Epidermal melanocyte (primary cell): Measurements from ENCODE around the gene SLC12A7.
"Not testable (repeated sequence)": the region's sequence is repeated elsewhere in the genome, so short reads cannot be mapped to it uniquely, and the experiment has no call there.

Experiments used
- DNase-seq: peaks from one replicate; pipeline ENCODE4 v3.0.0; 2011; ENCODE audit warnings: low spot score; ENCODE audit not compliant: insufficient read length

Gene SLC12A7

DNA sequence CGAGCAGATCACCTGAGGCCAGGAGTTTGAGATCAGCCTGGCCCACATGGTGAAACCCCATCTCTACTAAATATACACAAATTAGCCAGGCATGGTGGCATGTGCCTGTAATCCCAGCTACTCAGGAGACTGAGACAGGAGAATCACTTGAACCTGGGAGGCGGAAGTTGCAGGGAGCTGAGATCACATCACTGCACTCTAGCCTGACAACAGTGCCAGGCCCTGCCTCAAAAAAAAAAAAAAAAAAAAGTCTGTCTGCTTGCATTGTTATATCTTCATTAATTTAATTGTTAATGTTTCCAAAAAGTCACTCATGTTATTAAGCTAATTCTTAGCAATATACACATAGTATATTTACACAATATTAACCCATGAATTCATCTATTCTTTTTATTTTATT lies 13.8 kb upstream of the SLC12A7 start:
- not testable (repeated sequence) for DNase-seq

DNA sequence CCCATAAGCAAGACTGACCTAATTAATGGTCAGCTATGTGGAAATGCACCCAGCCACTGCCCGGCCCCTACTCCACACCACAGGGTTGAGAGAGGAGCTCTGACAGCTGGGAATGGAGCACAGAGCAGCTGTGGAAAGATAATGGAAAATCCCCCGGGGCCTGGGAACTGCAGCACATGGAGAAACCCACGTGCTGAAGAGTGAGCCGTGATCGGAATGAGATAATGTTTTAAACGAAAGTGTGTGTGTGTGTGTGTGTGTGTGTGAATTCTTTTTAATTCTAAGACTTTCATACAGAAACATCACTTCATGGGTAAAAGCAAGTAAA lies 13.1 kb upstream of the SLC12A7 start:
- DNase-seq, result peak; percentile 91

DNA sequence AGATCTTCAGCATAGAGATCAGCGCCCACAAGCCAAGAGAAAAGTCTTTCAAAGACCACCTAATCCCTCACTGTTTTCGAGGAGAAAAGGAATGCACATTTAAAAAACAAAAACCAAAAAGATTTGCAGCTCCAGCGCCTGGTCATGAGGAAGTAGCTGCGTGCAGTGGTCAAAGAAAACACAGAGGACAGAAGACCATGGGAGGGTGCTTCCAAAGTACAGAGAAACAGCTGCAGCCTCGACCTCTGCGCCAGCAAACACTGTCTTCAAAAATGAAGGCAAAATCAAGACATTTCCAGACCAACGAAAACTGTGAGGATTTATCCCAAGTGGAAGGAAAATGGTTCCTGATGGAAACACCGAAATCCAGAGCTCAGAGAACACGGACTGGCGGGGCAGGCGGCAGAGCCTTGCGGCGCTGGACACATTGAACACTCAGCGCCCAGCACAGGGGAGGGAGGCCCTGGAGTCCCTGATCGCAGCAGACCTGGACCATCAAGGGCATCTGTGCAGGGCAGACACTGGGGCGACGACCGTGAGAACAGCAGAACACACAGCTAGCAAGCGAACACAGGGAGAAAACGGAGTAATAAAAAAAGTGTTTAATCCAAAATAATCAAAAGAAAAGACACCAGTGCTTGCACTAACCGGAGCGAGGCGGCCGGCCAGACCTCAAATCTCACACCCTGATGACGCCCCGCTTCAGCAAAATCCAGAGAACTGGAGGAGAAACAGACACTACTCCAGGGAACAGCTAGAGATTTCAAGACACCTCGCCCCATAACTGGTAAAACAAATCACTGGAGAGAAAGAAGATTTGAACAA lies 12.6 kb upstream of the SLC12A7 start:
- DNase-seq, result no peak

DNA sequence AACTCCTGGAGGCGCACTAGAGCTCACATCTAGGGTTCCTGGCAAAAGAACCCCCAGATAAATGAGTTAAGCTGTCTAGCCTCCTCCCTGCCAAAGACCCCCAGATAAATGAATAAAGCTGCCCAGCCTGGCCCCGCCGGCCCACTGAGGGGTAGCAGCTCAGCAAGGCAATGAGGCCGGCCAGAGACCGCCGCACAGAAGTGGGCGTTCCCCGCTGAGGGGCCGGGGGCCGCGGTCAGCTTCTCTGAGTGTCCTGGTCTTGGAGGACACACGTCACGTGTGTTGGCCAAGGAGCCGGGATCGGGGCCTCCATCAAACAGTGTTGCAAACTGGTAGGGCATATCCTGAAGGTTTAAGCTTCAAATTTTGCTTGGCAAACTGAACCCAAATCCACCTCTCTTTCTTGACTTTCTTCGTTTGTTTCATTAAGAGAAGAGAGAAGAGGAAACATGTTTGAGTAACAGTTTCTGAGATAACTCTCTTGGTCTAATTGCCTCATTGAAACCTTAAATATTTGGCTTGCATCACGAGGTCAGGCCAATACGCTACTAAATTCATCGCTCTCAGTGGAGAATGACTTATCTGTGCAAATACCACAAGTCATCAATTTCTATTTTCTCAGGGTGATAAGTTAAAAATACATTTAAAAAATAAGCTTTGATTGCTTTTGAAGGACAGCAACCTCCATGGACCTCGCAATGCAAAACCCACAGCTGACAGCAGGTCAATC lies 11.7 kb upstream of the SLC12A7 start:
- DNase-seq, result no peak

DNA sequence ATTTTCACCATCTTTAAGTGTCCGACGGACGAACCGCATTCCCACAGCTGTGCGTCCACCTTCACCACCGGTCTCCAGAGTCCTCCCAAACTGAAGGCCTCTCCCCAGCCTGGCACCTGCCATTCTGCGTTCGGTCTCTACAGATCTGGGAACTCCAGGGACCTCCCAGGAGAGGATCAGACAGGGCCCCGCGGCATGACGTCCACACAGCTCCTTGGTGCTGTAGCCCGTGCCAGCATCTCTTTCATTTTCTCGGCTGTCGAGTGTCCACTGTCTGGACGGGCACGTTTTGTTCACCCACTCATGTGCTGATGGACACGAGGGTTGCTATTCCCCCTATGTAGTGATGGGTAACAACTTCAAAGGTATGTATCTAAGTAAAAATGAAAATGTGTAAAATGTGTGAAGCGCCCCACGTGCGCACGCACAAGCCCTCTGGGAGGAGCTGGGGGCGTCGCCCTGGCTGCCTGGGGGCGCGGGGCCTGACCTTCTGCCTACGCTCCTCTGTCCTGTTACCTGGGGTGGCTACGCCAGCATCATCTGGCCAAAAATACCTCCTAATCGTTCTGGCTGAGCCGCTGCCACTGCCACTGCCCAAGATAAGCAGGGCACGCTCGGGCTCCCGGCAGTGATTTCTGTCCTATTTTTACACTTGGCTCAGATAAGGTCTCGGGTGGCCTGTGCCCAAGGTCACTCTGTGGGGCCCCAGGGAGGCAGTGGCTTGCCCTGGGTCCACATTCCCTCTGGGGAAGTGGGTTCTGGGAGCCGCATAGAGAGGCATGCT lies 10.8 kb upstream of the SLC12A7 start:
- DNase-seq, result no peak

DNA sequence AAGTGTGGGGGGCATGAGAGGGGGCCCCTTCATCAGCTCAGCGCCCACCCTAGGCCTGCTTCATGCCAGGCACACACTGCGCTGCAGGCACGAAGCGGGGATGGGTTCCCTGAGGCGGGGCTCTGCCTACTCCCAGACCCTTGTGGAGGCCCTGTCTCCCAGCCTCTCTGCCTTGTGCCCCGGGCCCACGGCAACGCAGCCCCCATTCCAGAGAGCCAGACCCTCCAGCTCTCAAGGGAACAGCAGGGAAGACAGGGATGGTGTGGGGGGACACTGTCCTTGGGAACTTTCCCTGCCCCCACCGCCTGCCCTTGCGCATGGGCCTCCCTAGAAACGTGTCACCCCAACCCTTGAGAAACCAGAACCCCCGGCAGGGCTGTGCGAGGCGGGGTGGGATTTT lies 10.0 kb upstream of the SLC12A7 start:
- DNase-seq, result no peak

DNA sequence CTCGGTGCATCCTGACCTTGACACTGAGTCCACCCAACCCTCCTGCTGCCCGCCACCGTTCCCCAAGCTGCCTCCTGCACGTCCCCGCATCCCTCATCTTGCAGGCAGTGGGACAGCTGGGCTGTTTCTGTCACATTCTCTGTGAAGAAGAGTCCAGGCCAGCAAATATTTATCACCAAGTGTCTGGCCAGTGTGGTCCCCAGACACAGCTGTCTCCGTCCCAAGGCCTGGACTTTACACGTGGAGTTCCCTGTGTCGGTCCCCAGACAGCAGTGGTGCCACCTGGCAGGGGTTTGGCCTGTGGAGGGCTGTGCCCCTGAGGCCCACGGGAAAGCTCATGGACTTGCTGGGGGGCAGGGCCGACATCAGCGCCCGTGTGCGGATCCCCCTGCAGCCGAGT lies 9.2 kb upstream of the SLC12A7 start:
- DNase-seq, result no peak

DNA sequence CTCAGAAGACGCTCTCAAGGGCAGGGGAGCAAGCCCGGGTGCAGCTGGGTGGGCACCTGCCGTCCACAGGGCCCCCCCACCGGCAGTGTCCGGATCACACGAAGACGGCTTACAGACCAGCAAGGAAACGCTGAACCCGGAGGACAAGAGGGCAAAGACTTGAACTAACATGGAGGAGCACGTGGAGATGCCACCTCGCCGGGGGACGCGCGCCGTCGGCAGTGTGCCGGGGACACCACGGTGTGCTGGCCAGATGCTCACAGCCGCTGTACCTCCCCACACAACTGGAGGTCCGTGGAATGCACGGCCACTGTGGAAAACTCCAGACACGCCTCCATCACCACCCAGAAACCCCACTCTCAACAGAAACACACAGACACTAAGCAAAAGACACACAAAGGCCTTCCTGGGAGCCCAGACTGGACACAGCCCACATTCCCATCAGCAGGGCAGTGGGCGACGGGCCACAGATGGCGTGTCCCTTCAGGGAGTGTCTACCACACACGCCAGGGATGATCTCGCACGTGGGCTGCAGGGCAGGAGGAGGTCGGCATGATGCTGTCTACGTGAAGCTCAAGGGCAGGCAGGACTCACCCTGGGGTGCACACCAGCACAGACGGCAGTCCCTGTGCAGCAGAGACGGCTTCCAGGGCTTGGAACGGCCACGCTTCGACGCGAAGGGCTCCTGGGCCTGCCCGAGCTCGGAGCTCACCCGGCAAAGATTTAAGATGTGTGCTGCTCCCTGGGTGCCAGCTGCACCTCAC lies 8.6 kb upstream of the SLC12A7 start:
- DNase-seq, result no peak

DNA sequence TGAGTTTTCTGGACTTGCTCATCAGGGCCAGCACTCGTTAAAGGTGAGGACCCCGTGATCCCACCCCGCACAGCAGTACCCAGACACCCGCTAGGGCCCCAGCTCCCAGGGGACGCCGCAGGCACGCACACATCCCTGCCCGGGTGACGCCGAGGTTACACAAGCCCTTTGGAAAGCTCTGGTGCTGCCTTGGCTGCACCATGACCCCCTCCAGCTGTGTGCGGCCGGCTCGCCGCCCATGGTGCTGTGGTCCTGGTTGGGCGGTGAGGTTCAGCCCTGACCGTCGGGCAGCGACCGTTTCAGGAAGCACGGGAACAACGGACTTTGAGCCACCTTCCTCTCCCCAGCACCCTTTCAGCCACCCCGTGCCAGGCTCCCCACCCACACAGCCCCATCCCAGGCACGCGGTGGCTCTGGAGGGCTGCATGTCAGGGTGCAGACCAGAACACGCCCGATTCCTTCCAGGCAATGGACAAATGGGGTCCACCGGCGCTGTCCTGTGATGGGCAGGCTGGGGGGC lies 7.5 kb upstream of the SLC12A7 start:
- no peak for DNase-seq

DNA sequence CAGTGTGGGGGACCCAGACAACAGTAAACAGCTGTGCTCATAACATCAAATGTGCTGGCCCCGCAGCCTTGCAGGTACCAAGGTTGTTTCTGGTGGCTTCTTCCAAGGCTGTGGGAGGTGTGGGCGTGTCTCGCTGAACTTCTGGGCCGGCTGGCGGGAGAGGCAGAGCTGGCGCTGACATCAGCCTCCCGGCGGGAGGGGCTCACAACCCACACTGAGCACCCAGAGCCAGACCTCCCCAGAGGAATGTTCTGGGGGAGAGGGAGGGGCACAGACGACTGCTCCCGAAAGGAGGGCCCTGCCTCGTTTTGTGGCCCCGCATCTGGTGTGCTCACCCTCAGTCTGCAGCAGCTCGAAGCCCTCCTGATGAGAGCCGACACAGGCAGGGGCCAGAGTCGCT lies 6.9 kb upstream of the SLC12A7 start:
- no peak for DNase-seq

DNA sequence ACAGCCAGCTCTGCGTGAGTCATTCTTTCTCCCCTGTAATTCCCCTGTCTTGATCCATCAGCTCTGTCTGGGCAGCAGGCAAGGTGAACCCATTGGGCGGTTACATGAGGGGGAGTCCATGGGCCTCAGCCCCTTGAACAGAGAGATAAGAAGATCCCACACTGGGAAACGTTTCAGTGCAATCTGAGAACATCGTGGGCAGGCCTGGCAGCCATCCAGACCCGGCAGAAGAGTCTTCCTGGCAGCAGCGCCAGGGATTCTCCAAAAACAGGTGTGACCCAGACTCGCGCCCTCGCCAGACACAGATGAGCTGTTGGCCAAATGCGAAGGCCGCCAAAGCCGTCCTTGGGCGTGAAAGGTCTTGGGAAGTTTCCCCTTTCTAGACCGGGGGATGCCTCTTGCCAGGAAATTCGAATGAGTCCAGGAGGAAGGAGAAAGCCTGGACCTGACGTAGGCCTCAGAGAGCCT lies 6.4 kb upstream of the SLC12A7 start:
- DNase-seq, result no peak

DNA sequence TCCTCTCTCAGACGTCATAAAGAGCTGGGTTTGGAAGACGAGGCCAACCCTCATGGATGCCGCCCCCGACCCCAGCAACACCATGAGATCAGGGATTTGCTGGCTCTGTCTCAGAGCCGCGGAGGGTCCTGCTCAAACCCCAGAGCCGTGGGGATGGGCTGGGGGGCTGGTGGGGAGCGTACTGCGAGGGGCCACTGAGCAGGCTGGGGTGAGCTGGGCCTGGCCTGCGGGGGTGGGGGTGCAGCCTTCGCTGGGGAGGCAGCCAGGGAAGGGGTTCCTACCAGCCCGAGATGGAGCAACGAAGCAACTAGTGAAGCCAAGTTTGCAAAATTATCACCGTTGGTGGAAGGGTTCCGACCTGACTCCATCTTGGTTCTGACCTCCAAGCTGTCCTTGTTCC lies 5.1 kb upstream of the SLC12A7 start:
- no peak for DNase-seq

DNA sequence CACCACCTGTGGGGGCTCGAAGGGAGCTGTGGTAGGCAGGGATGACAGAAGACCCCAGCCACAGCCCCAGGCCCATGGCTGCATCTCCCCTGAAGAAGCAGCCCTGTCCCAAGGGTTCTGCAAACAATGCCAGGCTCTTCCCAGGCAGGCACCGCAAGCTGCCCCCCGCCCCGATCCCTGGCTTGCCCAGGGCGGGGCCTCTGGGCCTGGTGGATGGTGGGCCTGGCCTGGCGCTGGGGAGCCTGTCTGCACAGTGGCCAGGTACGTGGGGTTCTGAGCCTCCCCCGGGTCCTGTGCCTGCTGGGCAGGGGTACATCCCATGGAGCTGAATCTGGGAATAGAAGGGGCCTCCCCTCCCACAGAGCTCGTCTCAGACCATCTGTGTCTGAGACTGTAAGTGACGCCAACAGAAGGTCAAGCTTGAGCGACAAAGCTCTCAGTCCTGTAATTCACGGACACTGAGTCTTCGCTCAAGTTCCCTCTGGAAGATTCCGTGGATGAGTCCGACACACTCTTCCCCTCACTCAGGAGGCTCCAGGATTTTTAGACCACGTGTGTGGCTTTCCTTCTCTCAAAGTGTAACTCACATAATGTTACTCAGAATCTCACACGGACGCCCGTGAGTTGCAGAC lies 4.4 kb upstream of the SLC12A7 start:
- no peak for DNase-seq

DNA sequence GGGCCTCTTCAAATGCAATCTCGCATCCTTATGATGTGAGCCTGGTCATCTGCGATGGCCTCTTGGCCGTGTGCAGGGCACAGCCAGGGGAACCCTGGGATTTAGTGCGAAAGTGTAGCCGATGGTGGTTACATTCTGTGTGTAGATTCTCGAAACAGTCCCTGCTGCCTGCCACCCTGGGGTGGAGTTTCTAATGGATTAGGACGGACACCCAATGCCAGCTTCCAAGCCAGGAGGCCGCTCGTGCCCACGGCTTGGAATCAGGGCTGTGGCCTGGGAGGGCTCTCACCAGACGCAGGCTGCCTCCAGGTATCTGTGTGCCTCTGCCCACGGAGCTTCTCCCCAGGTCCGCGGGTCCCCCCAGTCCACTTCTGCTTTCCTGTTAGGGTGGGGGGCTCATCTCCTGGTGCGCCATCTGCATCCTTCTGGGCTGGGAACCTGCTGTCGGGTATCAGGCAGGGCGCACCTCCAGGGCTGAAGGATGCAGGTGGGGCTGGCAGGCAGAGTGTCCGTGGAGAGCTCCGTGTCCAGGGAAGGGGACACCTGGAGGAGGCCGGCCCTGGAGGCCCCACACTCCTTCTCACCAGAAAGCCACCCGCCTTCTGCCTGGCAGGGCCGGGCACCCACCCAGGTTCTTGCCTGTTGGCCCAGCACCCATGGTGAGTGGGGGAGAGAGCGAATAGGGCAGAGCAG lies 3.4 kb upstream of the SLC12A7 start:
- no peak for DNase-seq

DNA sequence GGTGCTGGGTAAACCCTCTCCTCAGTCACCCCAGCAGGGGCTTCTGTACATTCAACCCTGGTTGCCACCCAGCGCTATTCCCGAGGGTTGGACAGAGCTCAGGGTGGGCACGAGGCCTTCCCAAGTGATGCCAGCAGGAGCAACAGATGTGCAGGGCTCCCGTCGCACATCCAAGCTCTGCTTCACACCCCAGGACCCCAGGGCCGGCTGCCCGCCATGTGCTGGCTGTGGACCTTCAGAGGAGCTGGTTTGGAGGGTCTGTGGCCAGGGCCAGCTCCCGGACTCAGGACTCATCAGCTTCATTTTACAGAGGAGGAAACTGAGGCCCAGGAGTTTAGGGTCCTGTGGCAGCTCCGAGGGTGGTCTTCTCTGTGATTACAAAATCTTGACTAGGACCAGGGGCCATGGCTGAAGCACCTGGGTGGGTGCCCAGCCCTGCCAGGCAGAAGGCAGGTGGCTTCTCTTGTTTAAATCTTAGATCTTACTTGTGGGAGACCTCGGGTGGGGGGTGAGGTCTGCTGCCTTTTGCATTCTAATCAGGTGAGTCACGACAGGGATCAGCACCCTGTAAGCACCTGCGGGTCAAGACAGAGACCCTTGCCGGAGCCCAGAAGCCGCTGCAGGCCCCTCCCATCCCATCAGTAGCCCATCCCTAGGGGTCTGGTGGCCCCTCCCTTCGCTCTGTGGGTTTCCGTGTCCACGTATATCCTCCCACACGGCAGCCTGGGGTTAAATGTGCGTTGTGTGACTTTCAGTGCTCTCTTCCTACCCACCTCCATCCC lies 2.1 kb upstream of the SLC12A7 start:
- no peak for DNase-seq

DNA sequence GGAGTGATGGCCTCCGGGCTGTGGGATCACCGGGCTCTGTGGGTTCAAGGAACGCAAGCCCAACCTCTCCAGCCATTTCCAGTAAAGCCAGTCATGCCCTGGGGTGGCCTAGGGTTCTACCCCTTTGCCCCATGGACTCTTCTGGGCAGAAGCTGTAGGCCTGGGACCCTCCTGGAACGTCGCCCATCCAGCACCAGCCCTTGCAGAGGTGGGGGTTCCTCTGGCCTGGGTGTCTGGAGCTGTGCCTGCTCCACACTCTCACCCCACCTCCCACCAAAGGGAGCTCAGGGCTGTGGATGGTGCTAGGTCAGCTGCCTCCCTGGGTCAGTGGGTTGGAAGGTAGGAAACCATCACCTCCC lies 1.4 kb upstream of the SLC12A7 start:
- no peak for DNase-seq

DNA sequence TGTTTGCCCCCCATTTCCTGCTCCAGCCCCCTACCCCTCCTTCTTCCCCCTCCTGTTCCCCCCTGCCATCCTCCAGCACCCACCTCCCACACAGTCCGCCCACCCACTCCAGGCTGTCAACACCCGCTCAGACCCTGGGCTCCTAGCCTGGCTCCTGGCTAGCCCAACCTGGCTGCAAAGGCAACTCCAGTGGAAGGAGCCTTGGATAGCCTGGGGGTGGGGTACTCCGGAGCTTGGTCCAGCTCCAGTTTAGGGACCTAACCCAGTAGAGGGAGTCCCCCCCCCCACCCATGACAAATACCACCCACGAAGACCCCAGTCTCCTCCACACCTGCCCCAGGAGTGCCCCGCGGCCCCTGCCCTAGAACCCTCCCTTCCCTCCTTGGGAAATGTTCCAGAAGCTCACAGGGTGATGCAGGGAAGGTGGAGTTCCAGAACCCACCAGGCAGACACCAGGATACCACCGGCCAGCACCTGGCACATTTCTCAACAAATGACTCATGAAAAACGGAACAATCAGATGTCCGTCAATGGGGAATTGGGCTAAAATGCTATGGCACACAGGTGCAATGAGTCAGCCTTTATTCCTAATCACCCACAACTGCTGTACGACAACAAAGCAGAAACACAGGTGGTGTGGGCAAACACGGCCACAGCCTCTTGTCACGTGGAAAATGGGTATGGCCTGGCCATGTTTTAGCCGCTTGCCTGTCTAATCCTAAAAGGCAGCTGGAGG lies 901 bp upstream of the SLC12A7 start:
- no peak for DNase-seq

DNA sequence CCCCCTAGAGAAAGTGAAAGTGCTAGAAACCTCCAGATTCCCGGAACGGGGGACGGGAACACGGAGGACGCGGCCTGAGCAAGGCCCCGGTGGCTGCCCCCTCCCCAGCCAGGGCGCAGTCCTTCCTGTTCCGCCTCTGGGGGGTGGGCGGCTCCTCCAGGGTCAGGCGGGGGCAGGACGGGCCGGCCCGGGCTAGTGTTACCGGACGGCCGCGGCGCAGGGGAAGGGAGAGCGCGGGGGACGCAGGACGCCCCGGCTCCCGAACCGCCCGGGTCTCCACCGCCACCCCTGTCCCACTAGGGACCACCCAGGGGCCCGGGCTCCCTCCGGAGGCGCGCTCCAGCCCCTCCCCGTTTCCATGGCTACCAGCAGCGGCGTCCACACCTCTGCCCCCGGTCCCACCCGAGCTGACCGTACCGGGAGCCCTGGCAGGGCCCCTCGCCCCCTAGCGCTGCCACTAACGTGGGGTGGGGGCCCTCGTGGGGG lies 579 bp downstream of the SLC12A7 start:
- peak; percentile 76 for DNase-seq
